IMR-90 (cell line): ENCODE measurements around the gene RASGRP1. TPM values are rescaled to one million over a fixed set of nuclear protein-coding genes. Genes with fewer than 3 reads are reported as not detected.
A peak's percentile ranks its signal among the peaks of the same experiment; 100 is the strongest.

Source experiments
- ATAC-seq: fragments of 200-7000 bp; cut with Tn5 transposase; 2 replicates; pipeline ENCODE4 v1.9.1; 2020; ENCODE audit warnings: low read depth, mild to moderate bottlenecking, moderate library complexity
- BruUV-seq: library from RNA; stranded (reverse); fragments of 400-500 nt; replicated peaks from 2 replicates; lab custom pipeline; 2021; lab: Mats Ljungman, UMichigan
- CTCF ChIA-PET: fragments of 300-600 bp; formaldehyde crosslinking; extraction: SDS; loops from one replicate; lab custom pipeline; 2021; ENCODE audit warnings: antibody characterized with exemption; lab: Yijun Ruan, JAX
- POLR2A ChIA-PET: fragments of 300-600 bp; sonication (Branson Sonifier 250); formaldehyde crosslinking; loops from one replicate; lab custom pipeline; 2022; ENCODE audit warnings: antibody characterized with exemption; ENCODE audit not compliant: unreplicated experiment; lab: Charles Lee
- DNase-seq: peaks from one replicate; pipeline ENCODE4 v3.0.0; 2013
- H2AFZ ChIP-seq: replicated peaks from 2 replicates; pipeline ENCODE3; 2013; ENCODE audit warnings: low read length, mild to moderate bottlenecking; ENCODE audit not compliant: poor library complexity
- H2AK5ac ChIP-seq: 2 replicates; pipeline ENCODE4 v1.6.1; 2013; ENCODE audit warnings: low read depth, low read length, inconsistent platforms
- H2AK9ac ChIP-seq: replicated peaks from 2 replicates; pipeline ENCODE3; 2013; ENCODE audit warnings: mild to moderate bottlenecking, low read depth, low read length, moderate library complexity; ENCODE audit not compliant: poor library complexity
- H2BK120ac ChIP-seq: 2 replicates; pipeline ENCODE4 v1.6.1; 2013; ENCODE audit warnings: low read depth, low read length, inconsistent platforms
- H2BK15ac ChIP-seq: 3 replicates; pipeline ENCODE4 v1.6.1; 2013; ENCODE audit warnings: low read depth, low read length, inconsistent platforms
- H2BK20ac ChIP-seq: 2 replicates; pipeline ENCODE4 v1.6.1; 2013; ENCODE audit warnings: low read depth, mild to moderate bottlenecking, inconsistent platforms, low read length, moderate library complexity
- H2BK5ac ChIP-seq: 2 replicates; pipeline ENCODE4 v1.6.1; 2013; ENCODE audit warnings: mild to moderate bottlenecking, low read depth, low read length, inconsistent platforms; ENCODE audit not compliant: poor library complexity, severe bottlenecking
- H3K14ac ChIP-seq: replicated peaks from 2 replicates; pipeline ENCODE4 v1.6.1; 2013; ENCODE audit warnings: low read depth, low read length, inconsistent platforms
- H3K18ac ChIP-seq: 2 replicates; pipeline ENCODE4 v1.6.1; 2013; ENCODE audit warnings: low read depth, low read length, control low read depth
- H3K23ac ChIP-seq: 2 replicates; pipeline ENCODE4 v1.6.1; 2013; ENCODE audit warnings: low read depth, low read length, inconsistent platforms
- H3K27ac ChIP-seq: 2 replicates; pipeline ENCODE4 v1.5.1; 2013; ENCODE audit warnings: mild to moderate bottlenecking, control low read depth, low read length; ENCODE audit not compliant: insufficient read depth
- H3K27me3 ChIP-seq: 2 replicates; pipeline ENCODE4 v1.6.1; 2013; ENCODE audit warnings: low read length; ENCODE audit not compliant: control insufficient read depth, insufficient read depth
- H3K36me3 ChIP-seq: 2 replicates; pipeline ENCODE4 v1.6.1; 2013; ENCODE audit warnings: low read length, mixed read lengths; ENCODE audit not compliant: control insufficient read depth, insufficient read depth
- H3K4ac ChIP-seq: 2 replicates; pipeline ENCODE4 v1.6.1; 2013; ENCODE audit warnings: low read depth, low read length, inconsistent platforms
- H3K4me1 ChIP-seq: 2 replicates; pipeline ENCODE4 v1.6.1; 2013; ENCODE audit warnings: low read length, mixed read lengths; ENCODE audit not compliant: control insufficient read depth, insufficient read depth
- H3K4me2 ChIP-seq: 2 replicates; pipeline ENCODE4 v1.6.1; 2013; ENCODE audit warnings: low read depth, mild to moderate bottlenecking, control low read depth, low read length, moderate library complexity
- H3K4me3 ChIP-seq: 2 replicates; pipeline ENCODE4 v1.5.1; 2013; ENCODE audit warnings: low read depth, mild to moderate bottlenecking, control low read depth, low read length, moderate library complexity; ENCODE audit not compliant: insufficient read depth
- H3K56ac ChIP-seq: 2 replicates; pipeline ENCODE4 v1.6.1; 2013; ENCODE audit warnings: low read length, inconsistent platforms; ENCODE audit not compliant: insufficient read depth; ENCODE audit errors: extremely low read depth
- H3K79me1 ChIP-seq, 2 experiments: 2 replicates each; pipeline ENCODE4 v1.6.1; 2013; ENCODE audit warnings: low read length in 2 of 2, inconsistent platforms in 1 of 2, low read depth in 1 of 2
- H3K9ac ChIP-seq: 2 replicates; pipeline ENCODE4 v1.6.1; 2013; ENCODE audit warnings: low read depth, low read length, control low read depth
- H3K9me1 ChIP-seq: 2 replicates; pipeline ENCODE4 v1.6.1; 2013; ENCODE audit warnings: low read length, inconsistent platforms; ENCODE audit not compliant: insufficient read depth
- H3K9me3 ChIP-seq: 2 replicates; pipeline ENCODE4 v1.6.1; 2013; ENCODE audit warnings: low read length; ENCODE audit not compliant: control insufficient read depth, insufficient read depth
- H4K20me1 ChIP-seq: 2 replicates; pipeline ENCODE4 v1.6.1; 2013; ENCODE audit warnings: low read length, inconsistent platforms; ENCODE audit not compliant: insufficient read depth
- H4K5ac ChIP-seq: 2 replicates; pipeline ENCODE4 v1.6.1; 2013; ENCODE audit warnings: mild to moderate bottlenecking, low read depth, low read length, control low read depth
- H4K8ac ChIP-seq, 2 experiments: 2 replicates each; pipeline ENCODE4 v1.6.1; 2013; ENCODE audit warnings: low read depth in 2 of 2, low read length in 2 of 2, control low read depth in 1 of 2, inconsistent platforms in 1 of 2
- H4K91ac ChIP-seq: 2 replicates; pipeline ENCODE4 v1.6.1; 2013; ENCODE audit warnings: low read depth, low read length, inconsistent platforms; ENCODE audit not compliant: insufficient read depth
- CEBPB ChIP-seq: IDR thresholded peaks from 2 replicates; pipeline ENCODE4 v1.6.1; 2012; ENCODE audit warnings: low read depth, low read length, improper control_type of control experiment
- POLR2A ChIP-seq: IDR thresholded peaks from 2 replicates; pipeline ENCODE4 v1.6.1; 2012; ENCODE audit warnings: mild to moderate bottlenecking, low read depth, low read length
- WGBS, 2 experiments: methylation state at CpG; one replicate each; pipeline versions ENCODE4 v1.1.5 to v1.1.7; 2013; ENCODE audit warnings: missing lambda C conversion rate in 2 of 2; ENCODE audit not compliant: insufficient read length in 1 of 2; ENCODE audit errors: extremely low coverage in 2 of 2; 5-methylcytosine and 5-hydroxymethylcytosine counted together
- dilution Hi-C: fragments of 300-500 bp; cut with HindIII; formaldehyde crosslinking; loops from one replicate; pipeline ENCODE4 v1.14.3; 2018; ENCODE audit warnings: low sequenced_read_pairs; ENCODE audit not compliant: unreplicated experiment
- in situ Hi-C: fragments of 300-500 bp; cut with MboI; formaldehyde crosslinking; loops from 3 replicates; pipeline ENCODE4 v1.14.3; 2019; ENCODE audit warnings: low sequenced_read_pairs, inconsistent platforms, mixed read lengths
- intact Hi-C: fragments of 100-400 bp; cut with micrococcal nuclease; formaldehyde crosslinking; loops from 2 replicates; pipeline ENCODE4 v1.10.0; 2022
- polyA plus RNA-seq, 3 experiments: library from polyadenylated mRNA; depleted of rRNA; stranded (reverse); fragments of >200 nt; gene quantifications; 2 replicates each; pipeline ENCODE4 v1.2.3, GENCODE V29; 2012; ENCODE audit warnings: low replicate concordance in 1 of 3
- total RNA-seq: library from RNA; depleted of rRNA; stranded (reverse); fragments of >200 nt; gene quantifications from 2 replicates; pipeline ENCODE4 v1.2.3, GENCODE V29; 2012

RASGRP1 gene
- total and polyA plus RNA-seq, 2 of the 4 experiments (the other 2 are of a cell fraction): 1.4 to 3.2 TPM

DNA sequence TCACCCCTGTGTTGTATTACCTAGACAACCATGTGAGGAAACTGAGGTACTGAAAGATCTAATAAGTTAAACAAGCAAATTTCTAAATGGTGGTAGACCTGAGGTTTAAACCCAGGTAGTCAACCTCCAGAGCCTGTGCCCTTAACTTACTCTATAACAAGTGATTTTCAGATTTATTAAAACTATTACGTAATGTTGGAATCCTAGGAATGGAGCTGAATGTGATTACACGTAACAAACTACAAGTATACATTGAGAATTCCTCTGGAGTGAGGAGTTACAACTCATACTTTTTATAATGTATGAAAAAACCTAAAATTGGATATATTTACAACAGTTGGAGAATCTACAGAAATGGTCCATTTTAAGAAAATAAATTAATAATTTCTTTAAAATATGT lies 92.6 kb downstream of the RASGRP1 start:
- Histone ChIP-seq H3K56ac (no peak overlapping the region), H4K91ac (no peak overlapping the region), H4K20me1 (peaks cover 3% of the 10 kb centered on the region; the same call in 1 of the 2 replicates), H3K4me3 (no peak overlapping the region), H3K4me1 (peaks cover 2% of the 10 kb centered on the region), H3K23ac (no peak overlapping the region), H3K4me2 (peak overlapping the region; percentile 55; the same call in 1 of the 2 replicates), H2AK9ac (no peak overlapping the region), H2AK5ac (peak overlapping the region; percentile 8; the same call in 1 of the 2 replicates), H3K4ac (no peak overlapping the region), H2AFZ (no peak overlapping the region), H3K27ac (no peak overlapping the region), H3K14ac (no peak overlapping the region), H3K79me1 (peaks cover 6 to 19% of the 10 kb centered on the region in 2 experiments; a peak in 3 of 4 replicates), H3K9ac (no peak overlapping the region), H3K9me1 (no peaks in the 10 kb centered on the region), H4K5ac (peak overlapping the region; percentile 53; the same call in 1 of the 2 replicates), H2BK20ac (no peak overlapping the region), H4K8ac (peak overlapping the region in 1 of 2 experiments; percentile 18; a peak in 1 of 4 replicates), H3K9me3 (no peaks in the 10 kb centered on the region), H3K36me3 (peaks cover 8% of the 10 kb centered on the region), H2BK5ac (peak overlapping the region; percentile 85), H2BK15ac (no peak overlapping the region), H2BK120ac (peak overlapping the region; percentile 16; the same call in 1 of the 2 replicates), H3K27me3 (no peaks in the 10 kb centered on the region), H3K18ac (peak overlapping the region; percentile 79)
- POLR2A ChIA-PET: no interaction called here
- intact Hi-C loops (loop anchor here (5.0 kb wide), 1 partner anchor 65 kb away; no protein-coding TSS in a partner anchor), in situ Hi-C loops (no loop called here), dilution Hi-C loops (no loop called here)
- WGBS, 2 experiments: no CpG with 5 or more reads among the region's 2 CpGs
- peak; percentile 93 for TF ChIP-seq CEBPB
- TF ChIP-seq POLR2A: no peak
- peak; percentile 79 for ATAC-seq
- no TSS peak for BruUV-seq
- CTCF ChIA-PET: interaction anchor here (0.6 to 1.6 kb wide), 4 partner anchors 92 to 248 kb away, joined by 3 to 5 read pairs (median 4); partner anchors contain the start of gene RASGRP1
- peak; percentile 82 for DNase-seq
